BJ (cell line): Measurements from ENCODE around the gene HTT. TPM values are rescaled to one million over a fixed set of nuclear protein-coding genes. Genes with fewer than 3 reads are reported as not detected.

Source experiments
- CTCF ChIA-PET: fragments of 350-600 bp; formaldehyde crosslinking; extraction: SDS; loops from one replicate; lab custom pipeline; 2021; ENCODE audit warnings: antibody characterized with exemption, inconsistent platforms; lab: Yijun Ruan, JAX
- POLR2A ChIA-PET: fragments of 300-600 bp; sonication (Branson Sonifier 250); formaldehyde crosslinking; extraction: SDS; loops from one replicate; lab custom pipeline; 2021; ENCODE audit warnings: antibody characterized with exemption; lab: Charles Lee
- DNase-seq: peaks from one replicate; pipeline ENCODE4 v3.0.0-alpha.2; 2011; ENCODE audit warnings: low read depth
- H3K27me3 ChIP-seq: 2 replicates; pipeline ENCODE4 v1.6.0; 2011; ENCODE audit warnings: low read length; ENCODE audit not compliant: control insufficient read depth, insufficient read depth
- H3K36me3 ChIP-seq: 2 replicates; pipeline ENCODE4 v1.5.1; 2011; ENCODE audit warnings: low read length; ENCODE audit not compliant: control insufficient read depth, insufficient read depth
- H3K4me3 ChIP-seq: 2 replicates; pipeline ENCODE4 v1.5.1; 2011; ENCODE audit warnings: low read depth, mild to moderate bottlenecking, control low read depth, low read length
- polyA plus RNA-seq: library from polyadenylated mRNA; depleted of rRNA; stranded (reverse); fragments of >200 nt; gene quantifications from 2 replicates; pipeline ENCODE4 v1.2.3, GENCODE V29; 2011
- TF ChIP-seq, protein P1 (sequence below): IDR thresholded peaks from 2 replicates; pipeline ENCODE4 v1.5.1; 2011; ENCODE audit warnings: low read depth, mild to moderate bottlenecking, control low read depth, inconsistent platforms, low read length, moderate library complexity; ENCODE audit not compliant: insufficient read depth

The HTT gene
- polyA plus RNA-seq, 1 experiment = 13.6 TPM

GRCh38 chr4:3251691-3252479 lies 177.4 kb downstream of the HTT start:
- DNase-seq = no peak

DNA sequence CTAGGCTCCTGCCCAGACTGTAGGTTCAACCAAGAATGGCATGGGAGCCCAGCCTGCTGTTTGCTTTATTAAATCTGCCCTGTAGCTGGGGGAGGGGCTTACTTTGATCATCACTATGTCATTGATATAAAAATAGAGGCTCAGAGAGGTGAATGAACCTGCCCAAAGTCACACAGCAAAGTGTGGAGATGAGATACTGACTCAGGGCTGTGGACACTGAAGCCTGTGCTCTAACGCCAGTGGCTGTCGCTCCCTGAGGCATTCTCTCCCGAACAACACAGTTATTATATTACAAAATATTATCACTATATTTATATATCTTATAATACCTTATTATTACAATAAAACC lies 178.0 kb downstream of the HTT start:
- ChIA-PET CTCF (no interaction called here), POLR2A (no interaction called here)

More at GRCh38 chr4:3251691-3252479, 177.4 kb downstream of the HTT start:
- Histone ChIP-seq H3K4me3 (no peak overlapping the region), H3K36me3 (no peaks in the 10 kb centered on the region), H3K27me3 (no peaks in the 10 kb centered on the region)
- ChIA-PET CTCF (interaction anchor here (1.1 kb wide), 1 partner anchor 9 kb away, joined by 3 read pairs; no protein-coding TSS in a partner anchor), POLR2A (no interaction called here)
- TF ChIP-seq, protein P1, sequence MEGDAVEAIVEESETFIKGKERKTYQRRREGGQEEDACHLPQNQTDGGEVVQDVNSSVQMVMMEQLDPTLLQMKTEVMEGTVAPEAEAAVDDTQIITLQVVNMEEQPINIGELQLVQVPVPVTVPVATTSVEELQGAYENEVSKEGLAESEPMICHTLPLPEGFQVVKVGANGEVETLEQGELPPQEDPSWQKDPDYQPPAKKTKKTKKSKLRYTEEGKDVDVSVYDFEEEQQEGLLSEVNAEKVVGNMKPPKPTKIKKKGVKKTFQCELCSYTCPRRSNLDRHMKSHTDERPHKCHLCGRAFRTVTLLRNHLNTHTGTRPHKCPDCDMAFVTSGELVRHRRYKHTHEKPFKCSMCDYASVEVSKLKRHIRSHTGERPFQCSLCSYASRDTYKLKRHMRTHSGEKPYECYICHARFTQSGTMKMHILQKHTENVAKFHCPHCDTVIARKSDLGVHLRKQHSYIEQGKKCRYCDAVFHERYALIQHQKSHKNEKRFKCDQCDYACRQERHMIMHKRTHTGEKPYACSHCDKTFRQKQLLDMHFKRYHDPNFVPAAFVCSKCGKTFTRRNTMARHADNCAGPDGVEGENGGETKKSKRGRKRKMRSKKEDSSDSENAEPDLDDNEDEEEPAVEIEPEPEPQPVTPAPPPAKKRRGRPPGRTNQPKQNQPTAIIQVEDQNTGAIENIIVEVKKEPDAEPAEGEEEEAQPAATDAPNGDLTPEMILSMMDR = no peak

GRCh38 chr4:3252831-3253641 lies 178.6 kb downstream of the HTT start:
- no peaks in the 10 kb centered on the region for H3K27me3 ChIP-seq
- H3K36me3 ChIP-seq = no peaks in the 10 kb centered on the region
- ChIA-PET POLR2A (no interaction called here), CTCF (no interaction called here)
- no peak overlapping the region for H3K4me3 ChIP-seq
- DNase-seq = no peak
- TF ChIP-seq, protein P1 = no peak

More for the DNA sequence above, 178.0 kb downstream of the HTT start:
- H3K27me3 ChIP-seq = no peaks in the 10 kb centered on the region
- H3K36me3 ChIP-seq = no peaks in the 10 kb centered on the region
- DNase-seq = no peak
- TF ChIP-seq, protein P1 = no peak
- H3K4me3 ChIP-seq = no peak overlapping the region

DNA sequence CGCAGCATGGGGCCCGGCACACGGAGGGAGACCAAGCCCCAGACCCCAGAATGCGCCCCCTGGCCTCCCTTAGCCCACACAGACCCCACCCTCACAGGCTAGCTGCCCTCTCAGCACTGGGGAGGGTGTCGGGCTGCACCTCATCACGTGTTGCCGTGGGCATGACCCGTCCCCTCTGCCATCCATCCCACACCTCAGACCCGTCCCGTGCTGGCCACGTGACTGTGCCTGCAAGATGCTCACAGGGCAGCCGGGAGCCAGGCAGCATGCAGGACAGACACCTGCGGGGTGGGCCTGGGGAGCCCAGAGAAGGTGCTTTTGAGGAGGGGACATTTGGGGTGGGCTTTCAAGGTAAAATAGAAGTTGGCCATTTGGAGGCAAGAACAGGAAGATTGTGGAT lies 179.3 kb downstream of the HTT start:
- no peak for DNase-seq
- no peaks in the 10 kb centered on the region for H3K36me3 ChIP-seq
- H3K4me3 ChIP-seq = no peak overlapping the region
- ChIA-PET POLR2A (no interaction called here), CTCF (no interaction called here)
- TF ChIP-seq, protein P1 = no peak
- H3K27me3 ChIP-seq = no peaks in the 10 kb centered on the region

GRCh38 chr4:3254302-3255131 lies 180.0 kb downstream of the HTT start:
- Histone ChIP-seq H3K4me3 (no peak overlapping the region), H3K27me3 (no peaks in the 10 kb centered on the region), H3K36me3 (no peaks in the 10 kb centered on the region)
- no peak for DNase-seq
- ChIA-PET CTCF (no interaction called here), POLR2A (no interaction called here)
- TF ChIP-seq, protein P1 = no peak
